HepG2 (cell line): ENCODE data around the gene SOX12. TPM values are rescaled to one million over a fixed set of nuclear protein-coding genes. Genes with fewer than 3 reads are reported as not detected.

Experiments
- ARHGAP35 ChIP-seq: sonication (generic); formaldehyde crosslinking; IDR thresholded peaks from 2 replicates; pipeline ENCODE4 v1.9.0; 2022; ENCODE audit warnings: mild to moderate bottlenecking, inconsistent platforms, moderate library complexity, missing genetic modification reagents, borderline replicate concordance
- GATAD2A ChIP-seq: IDR thresholded peaks from 2 replicates; pipeline ENCODE4 v1.6.1; 2016
- HNRNPH1 ChIP-seq: fragments of 200-400 bp; formaldehyde crosslinking; optimal IDR thresholded peaks from 2 replicates; pipeline ENCODE3; 2017; ENCODE audit warnings: mild to moderate bottlenecking, low read depth, low read length
- MED1 ChIP-seq: sonication (generic); formaldehyde crosslinking; IDR thresholded peaks from 2 replicates; pipeline ENCODE4 v1.4.0; 2020; ENCODE audit warnings: missing genetic modification reagents
- NKX3-1 ChIP-seq: sonication (generic); formaldehyde crosslinking; IDR thresholded peaks from 2 replicates; pipeline ENCODE4 v1.5.0; 2020; ENCODE audit warnings: missing genetic modification reagents
- POLR2AphosphoS5 ChIP-seq: IDR thresholded peaks from 2 replicates; pipeline ENCODE4 v1.6.1; 2012; ENCODE audit warnings: low read depth, low read length
- SIN3B ChIP-seq: fragments of 150-350 bp; IDR thresholded peaks from 2 replicates; pipeline ENCODE4 v1.6.1; 2014; ENCODE audit warnings: low read length
- SIX1 ChIP-seq: sonication (generic); formaldehyde crosslinking; IDR thresholded peaks from 2 replicates; pipeline ENCODE4 v1.4.0; 2020; ENCODE audit warnings: missing genetic modification reagents, borderline replicate concordance
- SMAD3 ChIP-seq: sonication (generic); formaldehyde crosslinking; IDR thresholded peaks from 2 replicates; pipeline ENCODE4 v1.4.0; 2020; ENCODE audit warnings: missing genetic modification reagents
- SSRP1 ChIP-seq: IDR thresholded peaks from 2 replicates; pipeline ENCODE4 v1.6.1; 2016; ENCODE audit warnings: control low read depth
- TGIF2 ChIP-seq: IDR thresholded peaks from 2 replicates; pipeline ENCODE4 v1.6.1; 2016; ENCODE audit warnings: control low read depth, missing compliant biosample characterization
- ZFY ChIP-seq: sonication (generic); formaldehyde crosslinking; IDR thresholded peaks from 2 replicates; pipeline ENCODE4 v1.4.0; 2020; ENCODE audit warnings: missing genetic modification reagents
- ZIK1 ChIP-seq: sonication (generic); formaldehyde crosslinking; IDR thresholded peaks from 2 replicates; pipeline ENCODE4 v1.5.0; 2020; ENCODE audit warnings: mild to moderate bottlenecking, low read depth, missing genetic modification reagents, borderline replicate concordance
- ZNF232 ChIP-seq: sonication (generic); formaldehyde crosslinking; IDR thresholded peaks from 2 replicates; pipeline ENCODE4 v1.4.0; 2020; ENCODE audit warnings: missing genetic modification reagents, borderline replicate concordance
- ZNF235 ChIP-seq: sonication (generic); formaldehyde crosslinking; IDR thresholded peaks from 2 replicates; pipeline ENCODE4 v1.8.1; 2023; ENCODE audit warnings: mild to moderate bottlenecking, missing genetic modification reagents, borderline replicate concordance
- ZNF460 ChIP-seq: sonication (generic); formaldehyde crosslinking; IDR thresholded peaks from 2 replicates; pipeline ENCODE4 v1.5.1; 2020; ENCODE audit warnings: missing genetic modification reagents, mild to moderate bottlenecking, borderline replicate concordance
- ZNF672 ChIP-seq: sonication (generic); formaldehyde crosslinking; IDR thresholded peaks from 2 replicates; pipeline ENCODE4 v1.8.1; 2022; ENCODE audit warnings: missing genetic modification reagents
- ZNF737 ChIP-seq: sonication (generic); formaldehyde crosslinking; IDR thresholded peaks from 2 replicates; pipeline ENCODE4 v1.5.0; 2020; ENCODE audit warnings: missing genetic modification reagents, mild to moderate bottlenecking, borderline replicate concordance
- ZNF761 ChIP-seq: sonication (generic); formaldehyde crosslinking; conservative IDR thresholded peaks from 2 replicates; pipeline ENCODE4 v1.4.0; 2020; ENCODE audit warnings: mild to moderate bottlenecking, missing genetic modification reagents
- ZNF781 ChIP-seq: sonication (generic); formaldehyde crosslinking; IDR thresholded peaks from 2 replicates; pipeline ENCODE4 v1.5.1; 2020; ENCODE audit warnings: borderline replicate concordance, mild to moderate bottlenecking, missing genetic modification reagents; ENCODE audit errors: not compliant biosample characterization
- ZNF788 ChIP-seq: sonication (generic); formaldehyde crosslinking; IDR thresholded peaks from 2 replicates; pipeline ENCODE4 v1.5.0; 2020; ENCODE audit warnings: mild to moderate bottlenecking, missing genetic modification reagents, borderline replicate concordance
- polyA plus RNA-seq, 8 experiments: library from polyadenylated mRNA; depleted of rRNA in 3 of 8; stranded (reverse) in 7 of 8; unstranded in 1 of 8; fragments of >200 nt; fragmentation: Illumina TruSeq in 4 of 8; extraction: Trizol in 4 of 8; gene quantifications; 2 replicates each; pipeline versions ENCODE4 v1.2.1 to v1.2.3, GENCODE V29; 2011 to 2016; ENCODE audit warnings: low read depth in 4 of 8, missing spikeins in 1 of 8, mixed read lengths in 1 of 8; ENCODE audit not compliant: insufficient read depth in 1 of 8
- total RNA-seq, 5 experiments: library from RNA; depleted of rRNA; stranded (reverse); fragments of >200 nt; fragmentation: Illumina TruSeq; extraction: Trizol; gene quantifications; 2 replicates each; pipeline ENCODE4 v1.2.3, GENCODE V29; 2016; ENCODE audit warnings: low read depth in 1 of 5
- TF ChIP-seq, protein P1 (sequence below): sonication (generic); formaldehyde crosslinking; IDR thresholded peaks from 2 replicates; pipeline ENCODE4 v1.5.1; 2020; ENCODE audit warnings: missing genetic modification reagents, mild to moderate bottlenecking, borderline replicate concordance
- TF ChIP-seq, protein P2 (sequence below): sonication (generic); formaldehyde crosslinking; IDR thresholded peaks from 2 replicates; pipeline ENCODE4 v1.5.0; 2020; ENCODE audit warnings: missing genetic modification reagents

The SOX12 gene
- total and polyA plus RNA-seq, 2 of the 13 experiments (the other 11 are each of a cell fraction or from before 2014, with no cell fraction given), result 10.0 to 18.7 TPM

DNA sequence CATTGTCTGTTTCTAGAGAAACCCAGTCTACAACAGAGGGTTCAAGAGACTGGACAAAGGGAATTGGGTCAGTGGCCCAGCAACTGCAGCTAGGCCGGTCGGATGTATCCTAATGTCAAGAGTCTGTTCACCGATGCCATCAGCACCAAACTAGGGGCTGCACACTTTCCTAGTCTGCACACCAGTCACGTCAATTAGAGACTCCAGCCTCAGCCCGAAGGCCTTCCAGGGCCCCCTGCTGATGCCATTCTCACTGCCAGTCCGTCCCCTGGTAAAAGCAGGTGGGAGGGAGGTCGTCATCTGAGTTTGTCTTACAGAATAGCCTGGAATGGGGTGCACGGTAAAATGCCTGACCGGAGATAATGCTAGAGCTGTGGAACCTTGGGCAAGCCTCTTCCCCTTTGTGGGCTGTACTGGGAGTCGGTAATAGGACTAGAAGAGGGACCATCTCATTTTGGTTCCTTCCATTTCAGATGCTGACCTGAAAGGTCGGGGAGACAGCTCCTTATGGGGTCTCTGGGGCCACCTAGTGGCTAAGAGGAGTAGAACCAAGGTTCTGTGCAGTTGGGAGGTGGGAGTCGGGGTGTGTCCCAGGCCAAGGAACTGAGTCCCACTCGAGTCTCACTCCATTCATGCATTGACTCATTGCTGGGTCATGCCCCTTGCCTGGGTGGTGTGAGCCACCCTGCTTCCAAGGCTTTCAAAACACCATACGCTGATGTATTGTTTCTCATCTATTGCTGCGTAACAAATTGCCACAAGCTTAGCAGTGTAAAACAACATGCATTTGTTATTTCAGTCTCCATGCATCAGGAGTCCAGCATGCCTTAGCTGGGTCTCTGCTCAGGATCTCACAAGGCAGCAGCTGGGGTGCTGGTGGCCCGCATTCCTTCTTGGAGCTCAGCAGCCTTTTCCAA is 5.1 kb downstream of the SOX12 start (continued):
- peak; percentile 54 for TF ChIP-seq ZNF781 (CRISPR knock-in tag)
- 0 out of 2 replicates have a peak, but pooled peaks have one; percentile 15 for TF ChIP-seq ZFY (CRISPR knock-in tag)
- TF ChIP-seq ZNF235 (CRISPR knock-in tag), result no peak; the same call in 1 of the 2 replicates
- TF ChIP-seq SSRP1 (CRISPR knock-in tag), result peak; percentile 69; the same call in 1 of the 2 replicates
- peak; percentile 43; the same call in 1 of the 2 replicates for TF ChIP-seq GATAD2A (CRISPR knock-in tag)
- no peak for TF ChIP-seq ARHGAP35 (CRISPR knock-in tag)
- peak; percentile 76 for TF ChIP-seq HNRNPH1
- TF ChIP-seq POLR2AphosphoS5, result 0 out of 2 replicates have a peak, but pooled peaks have one; percentile 32
- 0 out of 2 replicates have a peak, but pooled peaks have one; percentile 36 for TF ChIP-seq ZNF761 (CRISPR knock-in tag)
- TF ChIP-seq, protein P1, sequence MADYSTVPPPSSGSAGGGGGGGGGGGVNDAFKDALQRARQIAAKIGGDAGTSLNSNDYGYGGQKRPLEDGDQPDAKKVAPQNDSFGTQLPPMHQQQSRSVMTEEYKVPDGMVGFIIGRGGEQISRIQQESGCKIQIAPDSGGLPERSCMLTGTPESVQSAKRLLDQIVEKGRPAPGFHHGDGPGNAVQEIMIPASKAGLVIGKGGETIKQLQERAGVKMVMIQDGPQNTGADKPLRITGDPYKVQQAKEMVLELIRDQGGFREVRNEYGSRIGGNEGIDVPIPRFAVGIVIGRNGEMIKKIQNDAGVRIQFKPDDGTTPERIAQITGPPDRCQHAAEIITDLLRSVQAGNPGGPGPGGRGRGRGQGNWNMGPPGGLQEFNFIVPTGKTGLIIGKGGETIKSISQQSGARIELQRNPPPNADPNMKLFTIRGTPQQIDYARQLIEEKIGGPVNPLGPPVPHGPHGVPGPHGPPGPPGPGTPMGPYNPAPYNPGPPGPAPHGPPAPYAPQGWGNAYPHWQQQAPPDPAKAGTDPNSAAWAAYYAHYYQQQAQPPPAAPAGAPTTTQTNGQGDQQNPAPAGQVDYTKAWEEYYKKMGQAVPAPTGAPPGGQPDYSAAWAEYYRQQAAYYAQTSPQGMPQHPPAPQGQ (CRISPR knock-in tag), result no peak
- no peak for TF ChIP-seq TGIF2 (CRISPR knock-in tag)
- TF ChIP-seq ZNF672, result no peak
- TF ChIP-seq ZNF737, result peak; percentile 73; the same call in 1 of the 2 replicates
- peak; percentile 38; the same call in 1 of the 2 replicates for TF ChIP-seq SIN3B
- TF ChIP-seq MED1, result peak; percentile 56; the same call in 1 of the 2 replicates
- TF ChIP-seq ZNF460, result no peak
- peak; percentile 47; the same call in 1 of the 2 replicates for TF ChIP-seq ZIK1 (CRISPR knock-in tag)
- 0 out of 2 replicates have a peak, but pooled peaks have one; percentile 31 for TF ChIP-seq ZNF232 (CRISPR knock-in tag)
- TF ChIP-seq NKX3-1, result no peak
- TF ChIP-seq, protein P2, sequence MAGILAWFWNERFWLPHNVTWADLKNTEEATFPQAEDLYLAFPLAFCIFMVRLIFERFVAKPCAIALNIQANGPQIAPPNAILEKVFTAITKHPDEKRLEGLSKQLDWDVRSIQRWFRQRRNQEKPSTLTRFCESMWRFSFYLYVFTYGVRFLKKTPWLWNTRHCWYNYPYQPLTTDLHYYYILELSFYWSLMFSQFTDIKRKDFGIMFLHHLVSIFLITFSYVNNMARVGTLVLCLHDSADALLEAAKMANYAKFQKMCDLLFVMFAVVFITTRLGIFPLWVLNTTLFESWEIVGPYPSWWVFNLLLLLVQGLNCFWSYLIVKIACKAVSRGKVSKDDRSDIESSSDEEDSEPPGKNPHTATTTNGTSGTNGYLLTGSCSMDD (CRISPR knock-in tag), result no peak
- TF ChIP-seq SMAD3 (CRISPR knock-in tag), result no peak
- TF ChIP-seq ZNF788 (CRISPR knock-in tag), result peak; percentile 45; the same call in 1 of the 2 replicates
- TF ChIP-seq SIX1, result no peak
